Retinal pigment epithelial cell (primary cell): Measurements from ENCODE around the gene ME3.

Experiments used
- DNase-seq: peaks from one replicate; pipeline ENCODE4 v3.0.0-alpha.2; 2010; ENCODE audit warnings: low read depth
- H3K4me3 ChIP-seq: 2 replicates; pipeline ENCODE4 v1.5.1; 2011; ENCODE audit warnings: mild to moderate bottlenecking, low read length, control low read depth, moderate library complexity
- TF ChIP-seq, protein P1 (sequence below): conservative IDR thresholded peaks from 2 replicates; pipeline ENCODE4 v1.5.1; 2011; ENCODE audit warnings: low read depth, low read length, control low read depth, inconsistent platforms

ME3 gene

DNA sequence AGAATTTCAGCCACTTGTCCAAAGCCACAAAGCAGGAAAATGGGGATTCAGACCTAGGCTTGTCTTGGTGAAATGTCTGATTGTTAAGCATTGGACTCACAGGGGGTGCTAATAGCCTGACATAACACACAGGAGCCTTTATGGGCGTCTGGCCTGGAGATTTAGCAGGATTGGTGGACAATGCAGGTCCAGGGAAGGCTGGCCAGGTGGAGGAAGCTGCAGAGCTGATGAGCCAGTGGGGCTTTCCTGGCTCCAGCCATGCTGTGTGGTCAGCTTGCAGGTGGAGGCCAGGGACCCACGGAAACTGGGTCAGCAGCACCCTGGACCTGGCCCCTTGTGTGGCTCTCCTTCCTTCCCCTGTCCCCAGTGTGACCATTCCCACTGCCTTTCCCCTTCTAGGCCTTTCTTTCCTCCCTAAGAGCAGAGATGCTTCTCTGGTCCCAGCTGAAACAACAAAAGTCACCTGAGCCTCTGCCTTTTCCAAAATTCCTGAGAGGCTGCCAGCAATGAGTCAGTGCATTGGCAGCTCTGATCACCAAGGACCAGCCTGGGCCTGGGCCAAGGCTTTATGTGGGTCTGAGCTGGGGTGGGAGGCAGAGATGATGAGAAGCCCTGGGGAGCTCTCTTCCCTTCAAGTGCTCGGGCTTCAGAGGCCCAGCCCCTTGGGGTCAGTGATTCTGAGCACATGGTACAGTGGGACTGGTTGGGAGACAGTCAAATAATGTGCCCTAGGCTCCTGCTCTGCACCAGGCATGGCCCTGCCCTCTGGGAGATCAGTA, 212.5 kb downstream of the ME3 start:
- TF ChIP-seq, protein P1, sequence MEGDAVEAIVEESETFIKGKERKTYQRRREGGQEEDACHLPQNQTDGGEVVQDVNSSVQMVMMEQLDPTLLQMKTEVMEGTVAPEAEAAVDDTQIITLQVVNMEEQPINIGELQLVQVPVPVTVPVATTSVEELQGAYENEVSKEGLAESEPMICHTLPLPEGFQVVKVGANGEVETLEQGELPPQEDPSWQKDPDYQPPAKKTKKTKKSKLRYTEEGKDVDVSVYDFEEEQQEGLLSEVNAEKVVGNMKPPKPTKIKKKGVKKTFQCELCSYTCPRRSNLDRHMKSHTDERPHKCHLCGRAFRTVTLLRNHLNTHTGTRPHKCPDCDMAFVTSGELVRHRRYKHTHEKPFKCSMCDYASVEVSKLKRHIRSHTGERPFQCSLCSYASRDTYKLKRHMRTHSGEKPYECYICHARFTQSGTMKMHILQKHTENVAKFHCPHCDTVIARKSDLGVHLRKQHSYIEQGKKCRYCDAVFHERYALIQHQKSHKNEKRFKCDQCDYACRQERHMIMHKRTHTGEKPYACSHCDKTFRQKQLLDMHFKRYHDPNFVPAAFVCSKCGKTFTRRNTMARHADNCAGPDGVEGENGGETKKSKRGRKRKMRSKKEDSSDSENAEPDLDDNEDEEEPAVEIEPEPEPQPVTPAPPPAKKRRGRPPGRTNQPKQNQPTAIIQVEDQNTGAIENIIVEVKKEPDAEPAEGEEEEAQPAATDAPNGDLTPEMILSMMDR = peak; percentile 8
- peak; percentile 88 for DNase-seq
- H3K4me3 ChIP-seq = no peak overlapping the region

DNA sequence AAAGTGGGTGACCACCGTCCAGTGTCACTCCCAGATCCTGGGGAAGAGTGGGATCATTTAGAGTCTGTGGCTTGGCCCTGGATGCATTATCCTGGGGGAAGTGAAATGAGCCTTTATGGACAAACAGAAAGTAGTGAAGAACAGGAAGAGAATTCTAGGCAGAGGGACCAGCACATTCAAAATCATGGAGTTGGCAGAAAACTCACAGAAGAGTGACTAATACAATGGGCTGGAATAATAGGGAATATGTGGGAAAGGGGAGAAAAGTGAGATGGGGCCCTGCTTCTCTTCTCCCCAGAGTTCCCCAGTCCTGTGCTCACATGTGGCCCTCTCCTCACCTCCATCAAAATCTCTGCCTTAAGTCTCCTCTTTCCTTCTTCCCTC, 213.4 kb downstream of the ME3 start:
- no peak overlapping the region for H3K4me3 ChIP-seq
- TF ChIP-seq, protein P1 = no peak
- DNase-seq = no peak

DNA sequence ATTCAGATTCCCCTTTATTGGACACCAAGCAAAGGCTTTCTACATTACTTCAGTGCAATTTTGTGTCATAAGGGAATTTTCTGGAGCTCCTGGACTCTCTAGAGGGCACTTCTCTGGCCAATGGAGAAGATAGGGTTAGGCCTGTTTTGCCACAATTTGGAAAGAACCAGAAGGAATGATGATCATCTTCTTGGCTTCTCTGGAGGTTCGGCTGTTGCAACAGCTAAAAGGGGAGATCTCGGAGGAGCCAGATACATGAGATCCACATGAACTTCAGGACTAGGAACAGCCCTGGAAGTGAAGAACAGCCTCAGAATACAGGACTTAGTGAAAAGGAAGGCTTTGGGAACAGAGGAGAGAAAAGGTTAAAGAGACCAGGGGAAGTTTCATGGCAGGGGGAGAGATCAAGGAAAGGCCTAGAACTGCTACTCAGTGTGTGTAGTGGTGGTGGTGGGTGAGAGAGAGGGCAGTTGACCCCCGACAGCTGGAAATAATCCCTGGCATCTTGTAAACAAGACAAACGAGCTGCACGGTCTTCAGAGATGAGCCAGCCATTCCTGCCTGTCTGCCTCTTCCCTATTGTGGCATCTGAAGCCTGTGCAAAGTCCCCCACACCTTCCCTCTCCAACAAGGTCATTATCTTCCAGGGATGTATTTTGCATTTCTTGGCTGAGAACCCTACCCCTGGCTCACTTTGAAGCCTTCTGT, 214.0 kb downstream of the ME3 start:
- TF ChIP-seq, protein P1 = no peak
- H3K4me3 ChIP-seq = no peak overlapping the region

DNA sequence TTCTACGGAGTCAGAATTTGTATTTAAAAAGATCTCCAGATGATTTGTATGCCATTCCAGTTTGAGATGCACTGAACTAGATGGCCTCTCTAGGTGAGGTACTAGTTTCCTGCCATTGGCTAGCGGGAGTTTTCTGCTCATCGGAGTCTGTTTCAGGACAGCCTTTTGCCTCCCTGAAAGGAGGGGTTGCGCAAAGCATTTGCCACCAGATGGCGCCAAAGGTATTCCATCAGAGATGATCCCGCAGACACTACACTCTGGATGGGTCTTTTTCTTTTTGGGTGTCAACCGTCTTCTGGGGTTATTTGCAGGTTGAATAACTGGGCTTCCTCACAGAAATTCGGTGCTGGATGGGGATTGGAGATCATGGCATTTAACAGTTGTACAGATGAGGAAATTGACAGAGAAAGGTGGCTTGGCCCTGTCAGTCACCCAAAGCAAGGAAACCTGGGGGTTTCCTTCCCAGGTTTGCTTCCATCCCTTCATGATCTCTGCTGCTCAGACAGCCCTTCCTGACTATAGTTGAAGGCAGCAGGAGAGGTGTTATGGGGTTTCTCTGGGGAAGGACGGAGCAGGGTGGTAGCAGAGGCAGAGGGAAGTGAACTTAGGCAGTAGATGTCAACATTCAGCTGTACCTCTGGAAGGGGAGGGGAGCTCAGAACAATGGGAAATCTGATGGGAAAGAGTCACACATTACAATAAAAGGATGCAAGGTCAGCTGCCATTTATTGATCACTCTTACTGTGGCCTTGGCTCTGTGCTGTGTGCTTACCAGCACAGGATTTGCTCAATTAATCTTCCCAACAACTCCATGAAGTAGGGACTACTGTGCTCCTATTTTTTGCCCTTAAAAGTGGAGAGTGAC, 216.1 kb downstream of the ME3 start:
- DNase-seq = no peak
- TF ChIP-seq, protein P1 = peak; percentile 90

More for the DNA sequence above, 214.0 kb downstream of the ME3 start:
- no peak for DNase-seq

DNA sequence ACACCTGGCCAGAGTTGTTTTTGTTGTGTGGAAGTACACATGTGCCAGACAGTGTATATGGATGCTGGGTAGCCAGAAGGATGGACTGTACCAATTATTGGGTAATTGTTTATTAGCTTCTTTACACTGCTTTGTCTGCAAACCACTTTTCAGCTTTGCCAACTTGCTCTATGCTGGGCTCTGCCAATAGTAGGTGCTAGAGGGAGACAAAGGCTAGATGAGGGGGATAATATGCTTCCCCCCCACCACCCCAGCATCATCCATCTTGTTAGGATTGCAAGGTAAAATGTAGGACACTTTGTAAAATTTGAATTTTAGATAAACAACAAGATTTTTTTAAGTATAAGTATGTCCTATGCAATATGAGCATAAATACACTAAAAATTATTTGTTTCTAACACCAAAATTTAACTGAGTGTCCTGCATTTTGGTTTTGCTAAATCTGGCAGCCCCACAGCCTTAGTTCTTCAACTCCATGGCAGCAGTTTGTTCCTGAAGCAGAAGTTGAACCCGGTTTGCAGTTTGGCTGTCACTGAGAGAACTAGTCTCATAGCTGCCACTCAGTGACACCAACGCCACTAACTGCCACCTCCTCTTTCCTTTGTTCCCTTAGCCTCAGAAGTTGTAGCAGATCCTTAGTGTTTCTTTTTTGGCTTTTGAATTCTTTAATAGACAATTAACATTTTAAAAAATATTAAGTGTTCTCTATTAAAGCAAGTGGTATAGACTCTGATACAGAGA, 219.0 kb downstream of the ME3 start:
- TF ChIP-seq, protein P1 = peak; percentile 24
- no peak for DNase-seq
- no peak overlapping the region for H3K4me3 ChIP-seq

More for the DNA sequence above, 216.1 kb downstream of the ME3 start:
- H3K4me3 ChIP-seq = no peak overlapping the region

DNA sequence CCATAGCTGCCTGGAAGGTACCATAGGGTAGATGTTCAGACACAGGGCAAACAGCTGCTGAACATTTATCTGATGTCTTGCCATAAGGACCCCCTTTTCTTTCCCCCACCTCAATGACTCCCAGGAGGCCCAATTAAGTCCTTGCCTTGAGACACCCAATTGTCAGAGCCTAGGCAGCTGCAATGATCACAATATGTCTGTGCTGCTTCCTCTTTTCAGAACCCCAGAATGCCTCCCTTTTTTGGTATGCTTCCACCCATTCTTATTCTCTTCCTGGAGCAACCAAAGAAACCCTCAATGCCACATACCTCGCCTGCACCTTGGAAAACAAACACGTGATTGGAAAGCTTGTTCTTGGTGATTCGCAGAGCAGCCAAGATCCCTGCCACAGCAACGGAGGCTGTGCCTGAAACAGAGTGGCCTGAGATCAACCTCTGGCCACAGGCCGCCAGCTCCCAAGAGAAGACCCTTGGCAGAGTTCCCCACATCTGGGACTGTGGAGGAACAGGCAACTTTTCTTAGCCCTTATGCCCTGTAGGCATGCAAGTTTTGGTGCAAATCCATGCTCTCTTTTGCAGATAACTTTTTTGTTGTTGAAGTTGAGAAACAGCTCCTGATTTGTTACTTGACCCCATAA, 222.3 kb downstream of the ME3 start:
- no peak overlapping the region for H3K4me3 ChIP-seq
- TF ChIP-seq, protein P1 = no peak
- DNase-seq = no peak
